NB4 (cell line): ENCODE results near the gene GRHL1.

Source experiments
- POLR2A ChIP-seq: IDR thresholded peaks from 2 replicates; pipeline ENCODE4 v1.6.1; 2011; ENCODE audit warnings: mild to moderate bottlenecking; ENCODE audit not compliant: insufficient read length; ENCODE audit errors: extremely low read depth
- TF ChIP-seq, protein P1 (sequence below): IDR thresholded peaks from one replicate; pipeline ENCODE4 v1.5.1; 2012; ENCODE audit warnings: low read depth, low read length
- TF ChIP-seq, protein P2 (sequence below): IDR thresholded peaks from 2 replicates; pipeline ENCODE4 v1.6.1; 2011; ENCODE audit warnings: low read depth, low read length

DNA sequence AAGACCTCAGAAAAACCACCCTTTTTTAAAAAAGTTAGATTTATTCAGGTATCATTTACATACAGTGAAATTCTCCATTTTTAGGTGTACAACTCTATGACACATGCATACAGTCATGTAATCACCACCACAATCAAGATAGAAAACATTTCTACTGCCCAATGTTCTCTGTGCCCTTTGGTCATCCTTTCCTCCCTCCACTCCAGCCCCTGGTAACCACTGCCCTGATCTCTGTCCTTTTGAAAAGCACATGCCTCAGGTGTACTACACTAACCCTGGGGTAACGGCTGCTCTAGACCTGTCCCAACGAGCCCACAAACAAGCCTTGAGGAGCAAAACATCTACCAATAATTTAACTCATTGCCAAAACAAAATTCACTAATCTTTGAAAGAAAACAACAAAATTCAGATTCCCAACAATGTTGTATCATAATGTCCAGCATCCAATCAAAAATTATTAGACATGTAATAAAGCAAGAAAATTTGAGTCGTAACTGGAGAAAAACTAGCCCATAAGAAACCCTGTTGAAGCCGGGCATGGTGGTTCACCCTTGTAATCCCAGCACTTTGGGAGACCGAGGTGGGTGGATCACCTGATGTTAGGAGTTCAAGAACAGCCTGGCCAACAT is 65.9 kb downstream of the GRHL1 start:
- no peak for TF ChIP-seq POLR2A
- TF ChIP-seq, protein P1, sequence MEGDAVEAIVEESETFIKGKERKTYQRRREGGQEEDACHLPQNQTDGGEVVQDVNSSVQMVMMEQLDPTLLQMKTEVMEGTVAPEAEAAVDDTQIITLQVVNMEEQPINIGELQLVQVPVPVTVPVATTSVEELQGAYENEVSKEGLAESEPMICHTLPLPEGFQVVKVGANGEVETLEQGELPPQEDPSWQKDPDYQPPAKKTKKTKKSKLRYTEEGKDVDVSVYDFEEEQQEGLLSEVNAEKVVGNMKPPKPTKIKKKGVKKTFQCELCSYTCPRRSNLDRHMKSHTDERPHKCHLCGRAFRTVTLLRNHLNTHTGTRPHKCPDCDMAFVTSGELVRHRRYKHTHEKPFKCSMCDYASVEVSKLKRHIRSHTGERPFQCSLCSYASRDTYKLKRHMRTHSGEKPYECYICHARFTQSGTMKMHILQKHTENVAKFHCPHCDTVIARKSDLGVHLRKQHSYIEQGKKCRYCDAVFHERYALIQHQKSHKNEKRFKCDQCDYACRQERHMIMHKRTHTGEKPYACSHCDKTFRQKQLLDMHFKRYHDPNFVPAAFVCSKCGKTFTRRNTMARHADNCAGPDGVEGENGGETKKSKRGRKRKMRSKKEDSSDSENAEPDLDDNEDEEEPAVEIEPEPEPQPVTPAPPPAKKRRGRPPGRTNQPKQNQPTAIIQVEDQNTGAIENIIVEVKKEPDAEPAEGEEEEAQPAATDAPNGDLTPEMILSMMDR: no peak
- TF ChIP-seq, protein P2, sequence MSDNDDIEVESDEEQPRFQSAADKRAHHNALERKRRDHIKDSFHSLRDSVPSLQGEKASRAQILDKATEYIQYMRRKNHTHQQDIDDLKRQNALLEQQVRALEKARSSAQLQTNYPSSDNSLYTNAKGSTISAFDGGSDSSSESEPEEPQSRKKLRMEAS: no peak
